ENCODE measurements around the gene PGM2.
"Not testable (repeated sequence)": the region's sequence is repeated elsewhere in the genome, so short reads cannot be mapped to it uniquely, and the experiment has no call there.

The PGM2 gene

GRCh38 chr4:37818752-37819151 lies 7.7 kb upstream of the PGM2 start:
- DNase-seq = no peak

GRCh38 chr4:37820458-37820857 lies 6.0 kb upstream of the PGM2 start:
- not testable (repeated sequence) for DNase-seq

GRCh38 chr4:37821953-37822605 lies 4.4 kb upstream of the PGM2 start:
- DNase-seq = no peak

DNA sequence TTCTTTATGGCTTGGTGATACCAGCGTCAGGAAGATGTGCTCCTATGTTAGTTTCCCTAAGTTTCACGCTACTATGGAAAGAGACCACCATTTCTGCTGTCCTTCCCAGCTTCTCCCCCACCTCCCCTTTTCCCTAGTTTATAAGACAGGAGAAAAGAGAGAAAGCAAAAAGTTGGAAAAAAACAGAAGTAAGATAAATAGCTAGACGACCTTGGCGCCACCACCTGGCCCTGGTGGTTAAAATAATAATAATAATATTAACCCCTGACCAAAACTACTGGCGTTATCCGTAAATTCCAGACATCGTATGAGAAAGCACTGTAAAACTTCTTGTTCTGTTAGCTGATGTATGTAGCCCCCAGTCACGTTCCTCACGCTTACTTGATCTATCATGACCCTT lies 985 bp upstream of the PGM2 start:
- DNase-seq = not testable (repeated sequence)

GRCh38 chr4:37825968-37826294 lies 555 bp upstream of the PGM2 start:
- DNase-seq = peak in 1 of 5 experiments; percentile 10

GRCh38 chr4:37827030-37827685 lies 672 bp downstream of the PGM2 start:
- DNase-seq = no peak

GRCh38 chr4:37827802-37828321 lies 1.4 kb downstream of the PGM2 start:
- no peak for DNase-seq

DNA sequence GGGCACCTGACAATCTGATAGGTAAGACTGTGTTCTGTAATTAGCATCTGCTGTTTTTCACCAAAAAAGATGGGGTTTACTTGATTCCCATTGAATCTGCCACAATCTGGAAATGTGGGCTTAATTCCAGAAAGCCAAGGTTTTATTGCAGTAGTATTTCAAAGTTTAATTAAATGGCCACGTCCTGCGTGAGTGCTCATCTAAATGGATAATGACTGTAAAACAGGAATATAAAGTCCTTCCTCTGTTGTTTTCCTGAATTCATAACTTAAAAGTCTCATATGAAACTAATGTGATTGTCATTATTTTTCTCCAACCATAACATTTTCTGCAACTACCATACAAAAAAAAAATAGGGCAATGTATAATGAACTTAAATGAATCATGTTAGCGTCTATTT lies 2.4 kb downstream of the PGM2 start:
- DNase-seq = no peak

DNA sequence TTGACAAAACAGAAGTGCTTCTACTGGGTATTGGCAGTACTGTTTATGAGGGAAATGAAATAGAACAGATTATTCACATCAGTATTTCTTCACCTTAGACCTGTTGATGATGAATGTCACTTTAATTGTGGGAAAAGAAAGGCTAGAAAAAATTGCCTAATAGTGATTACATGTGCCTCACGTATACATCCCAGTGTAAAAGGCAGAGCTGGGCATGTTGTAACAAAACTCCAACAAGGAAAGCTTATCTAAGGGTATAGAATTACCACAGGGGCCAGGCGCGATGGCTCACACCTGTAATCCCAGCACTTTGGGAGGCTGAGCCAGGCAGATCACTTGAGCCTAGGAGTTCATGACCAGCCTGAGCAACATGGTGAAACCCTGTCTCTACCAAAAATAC lies 4.2 kb downstream of the PGM2 start:
- no peak for DNase-seq

- no peak for DNase-seq
Measured at GRCh38 chr4:37835031-37835430, 8.5 kb downstream of the PGM2 start.

DNA sequence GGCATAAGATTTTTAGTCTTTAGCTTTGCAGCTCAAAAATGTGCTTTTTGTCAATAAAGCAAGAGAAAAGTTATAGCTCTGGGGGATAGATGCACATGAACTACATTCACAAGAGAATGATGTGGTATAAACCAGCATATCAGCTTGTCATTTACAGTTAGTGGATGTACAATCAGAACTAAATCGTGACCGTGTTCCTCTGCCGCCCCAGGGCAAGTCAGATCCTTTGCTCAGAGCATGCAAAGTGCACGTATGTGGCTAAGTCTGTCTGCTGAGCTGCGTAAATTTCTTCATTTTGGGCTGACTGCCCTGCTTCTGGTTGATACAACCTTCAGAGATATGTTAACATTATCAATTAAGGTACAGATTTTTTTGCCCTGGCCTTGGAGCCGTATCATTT lies 9.3 kb downstream of the PGM2 start:
- DNase-seq = no peak

GRCh38 chr4:37836274-37836673 lies 9.8 kb downstream of the PGM2 start:
- no peak for DNase-seq

GRCh38 chr4:37836838-37837440 lies 10.5 kb downstream of the PGM2 start:
- DNase-seq = no peak

GRCh38 chr4:37837446-37837845 lies 11.0 kb downstream of the PGM2 start:
- peak in 1 of 5 experiments; percentile 37 for DNase-seq

- no peak for DNase-seq
Measured at GRCh38 chr4:37839426-37839825, 12.9 kb downstream of the PGM2 start.

GRCh38 chr4:37844204-37844603 lies 17.7 kb downstream of the PGM2 start:
- DNase-seq = no peak

DNA sequence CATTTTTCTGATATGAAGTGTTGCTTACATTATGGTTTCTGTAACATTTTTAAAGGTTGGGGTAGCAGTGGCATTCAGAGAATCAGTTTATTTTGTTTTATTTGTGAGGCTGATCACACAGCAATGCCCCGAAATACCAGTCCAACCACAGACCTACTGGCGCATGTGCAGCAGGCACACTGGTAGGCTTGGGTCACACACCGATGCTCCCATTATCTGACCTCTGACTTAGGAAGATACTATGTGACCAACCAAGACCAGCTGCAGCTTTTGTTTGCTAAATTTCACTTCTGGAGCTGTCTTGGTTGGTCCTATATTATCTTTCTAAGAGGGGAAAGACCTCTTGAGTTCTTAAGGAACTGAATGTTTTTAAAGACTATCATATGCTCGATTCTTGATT lies 18.7 kb downstream of the PGM2 start:
- DNase-seq = no peak

- DNase-seq = no peak
Measured at GRCh38 chr4:37847311-37847884, 20.9 kb downstream of the PGM2 start.

GRCh38 chr4:37852376-37852775 lies 25.9 kb downstream of the PGM2 start:
- DNase-seq = no peak

- DNase-seq = no peak
Measured at GRCh38 chr4:37858112-37858511, 31.6 kb downstream of the PGM2 start.

GRCh38 chr4:37858872-37859271 lies 32.4 kb downstream of the PGM2 start:
- no peak for DNase-seq

DNA sequence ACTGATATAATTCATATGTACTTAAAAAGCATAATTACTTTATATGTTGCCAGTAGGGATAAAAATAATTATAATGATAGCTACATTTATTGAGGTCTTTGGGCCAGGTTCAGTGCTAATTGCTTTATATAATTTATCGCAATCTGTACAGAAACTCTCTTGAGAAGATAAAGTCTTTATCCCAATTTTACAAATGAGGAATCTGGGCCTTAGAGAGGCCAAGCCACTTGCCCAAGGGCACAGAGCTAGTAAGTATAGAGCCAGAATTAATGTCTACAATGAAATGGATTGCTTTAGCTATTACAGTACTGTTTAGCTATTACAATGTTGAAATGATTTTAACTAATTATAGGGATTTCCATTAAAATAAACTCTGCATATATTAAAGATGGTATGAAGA lies 33.8 kb downstream of the PGM2 start:
- DNase-seq = no peak

GRCh38 chr4:37862961-37863360 lies 36.5 kb downstream of the PGM2 start:
- no peak for DNase-seq

DNA sequence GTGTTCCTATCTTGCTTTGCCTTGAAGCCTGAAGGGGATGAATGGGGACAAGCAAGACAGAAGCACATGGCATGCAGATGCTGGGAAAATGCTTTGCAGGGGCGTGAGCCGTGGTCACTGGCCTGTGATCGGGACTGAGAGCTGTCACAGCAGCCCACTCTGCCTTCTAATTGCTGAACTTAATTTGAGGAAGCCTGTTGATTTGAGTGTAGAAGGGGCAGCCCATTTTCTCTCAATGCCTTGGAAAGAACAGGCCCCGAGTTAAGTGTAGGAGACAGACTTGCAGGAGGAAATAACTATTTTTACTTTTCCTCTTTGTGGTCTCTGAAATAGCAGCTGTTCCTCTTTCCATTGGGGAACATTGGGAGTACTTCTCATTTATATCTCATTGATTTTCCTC lies 38.3 kb downstream of the PGM2 start:
- DNase-seq = no peak

All from T-helper 2 cell (primary cell).